Thoracic aorta endothelial cell (primary cell): ENCODE measurements around the gene LLPH. TPM values are rescaled to one million over a fixed set of nuclear protein-coding genes. Genes with fewer than 3 reads are reported as not detected.

Experiments
- total RNA-seq: library from RNA; depleted of rRNA; stranded (reverse); fragments of >200 nt; gene quantifications from 2 replicates; pipeline ENCODE4 v1.2.3, GENCODE V29; 2012

Gene LLPH
- total RNA-seq: 8.4 and 12.1 TPM in 2 replicates

GRCh38 chr12:66130267-66131066, at the start of gene LLPH:
TSS of gene LLPH (minus strand) at chr12:66130750. CDS start at chr12:66129106, 1,644 bp downstream.

GRCh38 chr12:66169221-66170170, 38.9 kb upstream of the LLPH start, which contains the start of gene TMBIM4:
TSS of gene TMBIM4 (minus strand) at chr12:66169996. CDS start at chr12:66169951, 45 bp downstream.

Other genes starting within 250 kb of the LLPH start
- gene TMBIM4, start 39.2 kb upstream of the LLPH start, total RNA-seq: 128 and 166 TPM in 2 replicates
- gene IRAK3, start 58.5 kb upstream of the LLPH start, total RNA-seq: 16.1 and 29.5 TPM in 2 replicates
- 4.0 and 5.8 TPM in 2 replicates for gene HELB, start 171.7 kb upstream of the LLPH start, total RNA-seq